Suprapubic skin (tissue), 4 donors: ENCODE data around the gene ADGRD1. TPM values are rescaled to one million over a fixed set of nuclear protein-coding genes. Genes with fewer than 3 reads are reported as not detected.

Experiments
- DNase-seq, 2 donors: peaks; one replicate each; pipeline ENCODE4 v3.0.0-alpha.2; 2019; ENCODE audit warnings: low spot score in 2 of 2
- H3K27ac ChIP-seq: fragments of 200-600 bp; sonication (generic); one replicate; pipeline ENCODE4 v1.5.1; 2019
- H3K27me3 ChIP-seq: fragments of 200-600 bp; sonication (generic); one replicate; pipeline ENCODE4 v1.5.1; 2019
- H3K36me3 ChIP-seq: fragments of 200-600 bp; sonication (generic); one replicate; pipeline ENCODE4 v1.5.1; 2019
- H3K4me1 ChIP-seq: fragments of 200-600 bp; sonication (generic); one replicate; pipeline ENCODE4 v1.5.1; 2019
- H3K4me3 ChIP-seq: fragments of 200-600 bp; sonication (generic); one replicate; pipeline ENCODE4 v1.5.1; 2019; ENCODE audit warnings: mild to moderate bottlenecking
- H3K9me3 ChIP-seq: fragments of 200-600 bp; sonication (generic); one replicate; pipeline ENCODE4 v1.5.1; 2019
- EP300 ChIP-seq: sonication (generic); formaldehyde crosslinking; IDR thresholded peaks from one replicate; pipeline ENCODE4 v1.6.1; 2017; ENCODE audit warnings: antibody characterized with exemption
- POLR2A ChIP-seq, 2 donors: fragments of 450-650 bp; IDR thresholded peaks; one replicate each; pipeline ENCODE4 v1.6.1; 2017; ENCODE audit warnings: antibody characterized with exemption in 2 of 2, mild to moderate bottlenecking in 2 of 2, moderate library complexity in 2 of 2
- POLR2AphosphoS5 ChIP-seq, 3 donors: sonication (generic); formaldehyde crosslinking; IDR thresholded peaks; one replicate each; pipeline ENCODE4 v1.6.1; 2017; ENCODE audit warnings: antibody characterized with exemption in 3 of 3
- WGBS: methylation state at CpG from one replicate; pipeline ENCODE4 v1.1.5; 2018; 5-methylcytosine and 5-hydroxymethylcytosine counted together
- total RNA-seq, 4 donors: library from RNA; depleted of rRNA; stranded (reverse); fragments of >200 nt; gene quantifications; one replicate each; pipeline ENCODE4 v1.1.0, GENCODE V29; 2016
- TF ChIP-seq, protein P1 (sequence below), 2 donors: fragments of 200-600 bp in 1 of 2; fragments of 450-650 bp in 1 of 2; sonication (generic) in 1 of 2; IDR thresholded peaks; one replicate each; pipeline ENCODE4 v1.5.1; 2016 to 2019; ENCODE audit warnings: antibody characterized with exemption in 2 of 2, mild to moderate bottlenecking in 1 of 2, moderate library complexity in 1 of 2

Gene ADGRD1
- total RNA-seq, 4 donors from 2014 or later: 4.2 to 12.4 (median 10.4) TPM

- H3K27ac ChIP-seq: no peak overlapping the region
- WGBS: 86% methylated on average over 1 of the region's 1 CpG
These were observed 47.8 kb downstream of the ADGRD1 start for GRCh38 chr12:131001493-131001892.

DNA sequence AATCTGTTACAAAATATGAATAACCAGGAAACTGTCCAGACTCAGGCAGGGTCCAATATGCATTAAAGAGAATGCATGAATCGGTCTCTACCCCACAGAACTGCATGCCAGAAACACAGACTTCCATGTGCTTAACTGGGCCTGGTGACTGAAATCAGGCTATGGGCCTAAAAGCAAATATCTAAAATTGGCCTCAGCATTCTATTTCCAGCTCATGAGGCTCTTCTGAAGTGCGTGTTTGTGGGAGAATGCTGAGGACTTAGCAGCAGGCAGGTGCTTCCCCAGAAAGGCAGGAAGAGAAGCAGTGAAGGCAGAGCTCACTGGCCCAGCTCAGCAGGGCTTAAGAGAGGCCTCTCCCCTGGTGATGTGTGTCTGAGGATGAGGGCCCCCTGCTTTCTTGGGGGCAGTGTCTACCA lies 48.5 kb downstream of the ADGRD1 start:
- TF ChIP-seq POLR2AphosphoS5 (IDR thresholded peaks at IDR 0.05) (no peak), EP300 (no peak), POLR2A (IDR thresholded peaks at IDR 0.05) (no peak)
- TF ChIP-seq, protein P1, sequence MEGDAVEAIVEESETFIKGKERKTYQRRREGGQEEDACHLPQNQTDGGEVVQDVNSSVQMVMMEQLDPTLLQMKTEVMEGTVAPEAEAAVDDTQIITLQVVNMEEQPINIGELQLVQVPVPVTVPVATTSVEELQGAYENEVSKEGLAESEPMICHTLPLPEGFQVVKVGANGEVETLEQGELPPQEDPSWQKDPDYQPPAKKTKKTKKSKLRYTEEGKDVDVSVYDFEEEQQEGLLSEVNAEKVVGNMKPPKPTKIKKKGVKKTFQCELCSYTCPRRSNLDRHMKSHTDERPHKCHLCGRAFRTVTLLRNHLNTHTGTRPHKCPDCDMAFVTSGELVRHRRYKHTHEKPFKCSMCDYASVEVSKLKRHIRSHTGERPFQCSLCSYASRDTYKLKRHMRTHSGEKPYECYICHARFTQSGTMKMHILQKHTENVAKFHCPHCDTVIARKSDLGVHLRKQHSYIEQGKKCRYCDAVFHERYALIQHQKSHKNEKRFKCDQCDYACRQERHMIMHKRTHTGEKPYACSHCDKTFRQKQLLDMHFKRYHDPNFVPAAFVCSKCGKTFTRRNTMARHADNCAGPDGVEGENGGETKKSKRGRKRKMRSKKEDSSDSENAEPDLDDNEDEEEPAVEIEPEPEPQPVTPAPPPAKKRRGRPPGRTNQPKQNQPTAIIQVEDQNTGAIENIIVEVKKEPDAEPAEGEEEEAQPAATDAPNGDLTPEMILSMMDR (IDR thresholded peaks at IDR 0.05): no peak
- H3K4me3 ChIP-seq: no peak overlapping the region
- 65% methylated on average over 2 of the region's 2 CpGs for WGBS
- H3K9me3 ChIP-seq: no peaks in the 10 kb centered on the region
- peaks cover 15% of the 10 kb centered on the region for H3K27me3 ChIP-seq
- H3K36me3 ChIP-seq: no peaks in the 10 kb centered on the region
- H3K4me1 ChIP-seq: peaks cover 4% of the 10 kb centered on the region
- H3K27ac ChIP-seq: no peak overlapping the region
- DNase-seq: no peak

More at GRCh38 chr12:131001493-131001892, 47.8 kb downstream of the ADGRD1 start:
- Histone ChIP-seq H3K4me1 (no peaks in the 10 kb centered on the region), H3K27me3 (peaks cover 15% of the 10 kb centered on the region), H3K36me3 (no peaks in the 10 kb centered on the region), H3K9me3 (no peaks in the 10 kb centered on the region), H3K4me3 (no peak overlapping the region)
- DNase-seq: no peak
- TF ChIP-seq EP300 (no peak), POLR2AphosphoS5 (IDR thresholded peaks at IDR 0.05) (no peak), POLR2A (IDR thresholded peaks at IDR 0.05) (no peak)
- TF ChIP-seq, protein P1 (IDR thresholded peaks at IDR 0.05): no peak

- Histone ChIP-seq H3K4me1 (peaks cover 9% of the 10 kb centered on the region), H3K27ac (no peak overlapping the region), H3K27me3 (peaks cover 16% of the 10 kb centered on the region), H3K36me3 (no peaks in the 10 kb centered on the region), H3K4me3 (no peak overlapping the region), H3K9me3 (no peaks in the 10 kb centered on the region)
- no peak for DNase-seq
- TF ChIP-seq POLR2AphosphoS5 (IDR thresholded peaks at IDR 0.05) (no peak), POLR2A (IDR thresholded peaks at IDR 0.05) (no peak), EP300 (no peak)
- TF ChIP-seq, protein P1 (IDR thresholded peaks at IDR 0.05): no peak
- 73% methylated on average over 3 of the region's 18 CpGs for WGBS
These were observed 49.5 kb downstream of the ADGRD1 start for GRCh38 chr12:131003036-131003715.

- no peak for TF ChIP-seq EP300
- TF ChIP-seq, protein P1 (IDR thresholded peaks at IDR 0.05): no peak
- no peak for TF ChIP-seq POLR2AphosphoS5 (IDR thresholded peaks at IDR 0.05)
- no peak for TF ChIP-seq POLR2A (IDR thresholded peaks at IDR 0.05)
- DNase-seq: no peak
- H3K4me1 ChIP-seq: peaks cover 9% of the 10 kb centered on the region
- H3K27ac ChIP-seq: no peak overlapping the region
- H3K36me3 ChIP-seq: no peaks in the 10 kb centered on the region
- H3K4me3 ChIP-seq: no peak overlapping the region
- no peaks in the 10 kb centered on the region for H3K9me3 ChIP-seq
- WGBS: 71% methylated on average over 18 of the region's 18 CpGs
- H3K27me3 ChIP-seq: peaks cover 19% of the 10 kb centered on the region
These were observed 50.0 kb downstream of the ADGRD1 start for GRCh38 chr12:131003716-131004045.

- DNase-seq: no peak
- Histone ChIP-seq H3K27me3 (peaks cover 19% of the 10 kb centered on the region), H3K4me3 (no peak overlapping the region), H3K27ac (no peak overlapping the region), H3K36me3 (no peaks in the 10 kb centered on the region), H3K4me1 (peaks cover 9% of the 10 kb centered on the region), H3K9me3 (no peaks in the 10 kb centered on the region)
- TF ChIP-seq, protein P1 (IDR thresholded peaks at IDR 0.05): no peak
- no peak for TF ChIP-seq EP300
- no peak for TF ChIP-seq POLR2A (IDR thresholded peaks at IDR 0.05)
- no peak for TF ChIP-seq POLR2AphosphoS5 (IDR thresholded peaks at IDR 0.05)
- 78% methylated on average over 12 of the region's 22 CpGs for WGBS
These were observed 50.5 kb downstream of the ADGRD1 start for GRCh38 chr12:131004166-131004565.
